NCI-H345 treated with DMSO at 0.1 percent for 48 hours (cell line): ENCODE measurements around the gene KRT72.

Source experiments
- DNase-seq: peaks from one replicate; lab custom pipeline; 2025; ENCODE audit not compliant: unreplicated experiment; lab: John Stamatoyannopoulos, UW

KRT72 gene

DNA sequence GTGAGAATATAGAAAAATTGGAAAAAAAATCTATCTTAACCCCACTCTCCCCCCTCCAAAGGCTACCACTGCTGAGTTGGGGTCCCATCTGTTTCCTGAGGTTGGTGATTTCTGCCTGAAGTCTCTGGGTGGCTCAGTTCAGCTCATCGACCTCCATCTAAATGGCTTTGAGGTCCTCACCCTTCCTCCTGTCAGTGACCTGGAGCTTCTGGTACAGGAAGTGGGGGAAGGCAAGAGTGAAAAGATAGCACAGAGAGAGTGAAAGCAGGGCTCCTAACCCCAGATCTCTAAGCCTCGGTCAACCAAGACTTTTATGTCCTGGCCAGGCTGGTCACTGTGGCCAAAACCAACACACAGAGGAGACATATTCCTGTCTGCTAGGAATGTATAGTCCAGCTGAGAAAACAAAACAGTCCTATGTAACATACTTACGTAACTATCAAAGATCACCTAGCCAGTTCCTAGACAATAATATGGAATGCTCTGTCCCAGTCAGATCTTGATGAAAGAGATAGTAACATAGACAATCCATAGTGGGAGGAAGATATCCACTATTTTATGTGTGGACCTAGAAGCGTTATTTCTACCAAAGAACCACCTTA is 29.4 kb upstream of the KRT72 start:
- no peak for DNase-seq

DNA sequence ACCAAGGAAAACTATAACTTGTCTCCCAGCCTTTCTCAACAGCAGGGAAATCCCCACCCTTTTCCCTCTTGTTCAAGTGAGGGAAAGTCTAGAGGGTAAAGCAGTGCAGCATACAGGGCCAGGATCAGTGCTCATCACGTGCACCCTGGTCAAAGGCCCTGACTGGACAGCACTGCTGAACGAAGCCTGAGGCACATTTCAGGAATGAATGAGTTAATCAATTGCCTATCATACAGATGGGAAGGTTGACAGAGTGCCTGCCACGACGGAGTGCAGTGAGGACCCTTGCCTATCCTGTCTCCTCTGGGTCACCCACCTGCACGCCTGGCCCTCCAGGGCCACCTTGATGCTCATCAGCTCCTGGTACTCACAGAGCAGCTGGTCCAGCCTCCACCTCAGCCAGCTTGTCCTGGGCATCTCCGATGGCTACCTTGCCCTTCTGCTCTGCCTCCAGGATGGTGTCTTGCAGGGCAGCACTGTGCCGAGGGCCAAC is 28.8 kb upstream of the KRT72 start:
- no peak for DNase-seq

- no peak for DNase-seq
These were observed 28.2 kb upstream of the KRT72 start for GRCh38 chr12:52629281-52630007.

GRCh38 chr12:52628841-52629240 is 27.6 kb upstream of the KRT72 start:
- DNase-seq: no peak

DNA sequence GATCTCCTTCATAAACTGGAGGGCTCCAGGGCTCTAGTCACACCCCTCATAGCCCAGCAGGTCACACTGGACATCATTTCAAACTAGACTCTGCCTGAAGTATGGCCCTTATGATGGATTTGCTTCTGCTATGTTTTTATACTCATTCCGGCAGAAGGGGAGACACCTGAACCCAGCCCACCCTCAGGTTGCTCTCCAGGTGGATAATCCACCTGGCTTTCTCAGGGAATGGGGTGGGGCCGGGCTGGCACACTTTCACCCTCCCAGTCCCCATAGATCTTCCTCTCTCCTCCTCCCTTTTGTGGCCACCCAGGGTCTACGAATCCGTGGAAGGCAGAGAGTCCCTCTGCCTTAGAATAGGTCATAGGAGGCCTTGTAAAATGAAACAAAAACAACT is 26.8 kb upstream of the KRT72 start:
- no peak for DNase-seq

- DNase-seq: no peak
These were observed 26.3 kb upstream of the KRT72 start for GRCh38 chr12:52627395-52628110.

GRCh38 chr12:52622349-52622748 is 21.1 kb upstream of the KRT72 start:
- DNase-seq: no peak

GRCh38 chr12:52618866-52619265 is 17.6 kb upstream of the KRT72 start:
- DNase-seq: no peak

DNA sequence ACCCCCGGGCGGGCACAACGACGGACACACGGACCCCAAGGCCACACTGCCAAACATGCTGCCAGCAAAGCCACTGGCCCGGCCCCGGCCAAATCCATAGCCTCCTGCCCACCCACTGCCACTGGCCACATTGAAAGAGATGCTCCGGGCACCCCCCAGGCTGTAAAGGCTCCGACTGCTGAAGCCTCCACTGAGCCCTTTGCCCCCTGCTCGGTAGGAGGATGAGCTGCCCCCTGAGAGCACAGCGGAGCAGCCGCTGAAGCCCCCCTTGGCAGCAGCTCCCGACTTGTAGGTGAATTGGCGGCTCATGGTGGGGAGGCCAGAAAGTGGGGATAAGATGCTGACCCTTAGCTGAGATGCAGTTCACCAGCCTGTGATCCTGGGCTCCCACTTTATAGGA is 17.0 kb upstream of the KRT72 start, which contains the start of gene KRT73:
TSS of gene KRT73 (minus strand) at position 344 of the 400 bp plus-strand sequence. CDS start at position 309, 35 bp downstream.
- no peak for DNase-seq

GRCh38 chr12:52617403-52617785 is 16.1 kb upstream of the KRT72 start:
- DNase-seq: no peak

DNA sequence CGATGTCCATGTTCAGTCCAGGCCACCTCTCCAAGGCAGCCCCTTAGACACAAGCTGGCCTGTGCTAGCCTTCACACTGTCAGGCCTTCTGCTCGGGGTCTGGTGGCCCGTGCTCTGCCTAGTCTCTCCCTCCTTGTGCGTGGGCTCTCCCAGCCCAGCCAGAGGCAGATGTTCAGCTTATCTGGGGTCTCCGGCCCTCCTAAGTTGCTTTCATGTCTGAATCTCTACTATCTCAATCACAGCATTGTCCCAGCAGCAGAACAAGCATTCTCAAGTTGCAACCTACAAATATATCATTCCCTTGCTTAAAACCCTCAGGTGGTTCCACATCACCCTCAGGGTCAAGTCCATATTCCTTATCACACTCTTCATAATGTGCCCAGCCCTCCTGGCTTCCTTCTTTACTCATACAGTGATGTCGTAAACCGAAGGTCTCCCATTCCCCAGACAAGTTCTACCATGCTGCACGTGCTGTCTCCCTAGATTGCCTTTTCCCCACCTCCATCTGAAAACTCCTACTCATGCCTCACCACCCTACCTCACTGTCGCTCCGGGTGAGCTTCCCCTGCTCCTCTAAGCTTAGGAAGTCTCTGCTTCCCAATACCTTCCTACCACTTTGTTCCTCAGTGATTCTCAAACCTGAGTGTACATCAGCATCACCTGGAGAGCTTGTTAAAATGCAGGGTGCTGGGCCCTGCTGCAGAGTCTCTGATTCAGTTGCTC is 15.6 kb upstream of the KRT72 start:
- DNase-seq: no peak

DNA sequence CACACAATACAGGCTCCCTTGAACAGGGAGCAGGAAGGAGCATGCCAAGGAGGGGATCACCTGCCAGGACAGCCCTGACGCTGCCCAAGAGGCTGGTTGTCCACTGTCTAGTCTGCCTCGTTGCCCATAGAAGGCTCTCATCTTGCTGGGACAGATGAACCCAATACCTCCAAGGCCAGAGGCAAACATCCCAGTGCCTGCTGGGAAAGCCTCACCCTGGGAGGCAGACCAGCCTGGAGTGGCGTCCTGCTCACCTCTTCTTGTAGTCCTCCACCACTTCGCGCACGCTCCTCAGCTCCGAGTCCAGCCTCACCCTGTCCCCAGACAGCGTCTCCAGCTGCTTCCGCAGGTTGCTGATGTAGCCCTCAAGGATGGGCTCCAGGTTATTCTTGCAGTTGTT is 14.6 kb upstream of the KRT72 start:
- DNase-seq: no peak

- no peak for DNase-seq
These were observed 14.1 kb upstream of the KRT72 start for GRCh38 chr12:52615208-52615868.

GRCh38 chr12:52614381-52615207 is 13.3 kb upstream of the KRT72 start:
- no peak for DNase-seq

- no peak for DNase-seq
These were observed 12.2 kb upstream of the KRT72 start for GRCh38 chr12:52613384-52614030.

DNA sequence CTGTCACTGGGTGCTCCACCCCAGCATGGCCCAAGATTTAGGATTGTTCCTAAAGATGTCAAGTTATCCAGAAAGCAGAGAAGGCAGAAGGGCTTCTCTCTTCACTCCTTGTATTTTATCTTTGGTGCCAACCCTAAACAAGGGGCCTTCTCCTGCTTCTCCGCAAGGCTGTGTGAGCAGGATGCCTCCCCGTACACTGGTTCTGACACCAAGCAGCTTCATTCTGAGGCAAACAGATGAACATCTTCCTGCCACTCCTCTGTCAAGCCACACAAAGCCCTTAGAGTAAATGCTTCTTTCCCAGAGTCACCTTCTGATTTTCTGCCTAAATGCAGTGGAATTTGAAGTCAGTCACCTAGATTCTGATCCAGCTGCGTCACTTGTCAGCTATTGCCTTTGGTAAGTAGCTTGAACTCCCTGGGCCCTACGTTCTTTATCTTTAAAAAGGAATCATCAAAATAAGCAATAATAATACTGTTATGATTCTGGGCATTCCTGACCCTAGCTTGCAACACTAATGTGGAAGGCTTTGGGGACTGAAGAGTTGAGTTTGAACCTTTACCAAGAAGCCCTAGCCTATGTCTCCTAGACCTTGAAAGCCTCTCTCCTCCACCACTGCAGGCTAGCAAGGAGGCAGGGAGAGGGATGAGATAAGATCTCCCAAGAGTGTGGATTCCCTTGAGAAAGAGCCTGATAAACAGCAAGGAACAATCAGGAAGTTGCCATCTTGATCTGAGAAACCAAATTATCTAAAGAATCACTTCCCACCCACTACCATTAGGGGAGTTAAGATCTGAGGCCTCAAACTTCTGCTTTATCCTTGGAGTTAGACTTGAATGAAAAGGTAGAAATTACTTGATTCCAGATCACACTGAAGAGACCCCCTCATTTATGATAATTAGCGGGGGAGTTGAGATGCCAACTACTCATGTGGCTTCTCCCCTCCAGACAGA is 11.4 kb upstream of the KRT72 start:
- no peak for DNase-seq

- DNase-seq: no peak
These were observed 9.8 kb upstream of the KRT72 start for GRCh38 chr12:52611080-52611468.
